Measurements from ENCODE around the gene DNAJC22.

DNAJC22 gene

GRCh38 chr12:49352351-49352750, 5.7 kb downstream of the DNAJC22 start:
- DNase-seq (peak; percentile 1), ATAC-seq (ENCODE audit: insufficient read depth, low read depth) (no peak)
- H3K79me2 ChIP-seq (ENCODE audit: insufficient read depth, low read length) = no peaks in the 10 kb centered on the region
- H3K4me3 ChIP-seq (ENCODE audit: low read depth in 1 of 2, low read length in 2 of 2) = no peak overlapping the region
- H3K4me1 ChIP-seq (ENCODE audit: insufficient read depth, low read length) = peaks cover 7% of the 10 kb centered on the region
- no peak overlapping the region for H3K27ac ChIP-seq (ENCODE audit: low read length)
- TF ChIP-seq CTCF (IDR thresholded peaks at IDR 0.05; ENCODE audit: borderline replicate concordance, extremely low read depth, low read length, poor library complexity, severe bottlenecking) = no peak
- TF ChIP-seq EZH2 (IDR thresholded peaks at IDR 0.05; ENCODE audit: borderline replicate concordance, low read depth, low read length, severe bottlenecking) = no peak
- H3K36me3 ChIP-seq (ENCODE audit: insufficient read depth, low read length) = no peaks in the 10 kb centered on the region
- H3K27me3 ChIP-seq (ENCODE audit: insufficient read depth, low read length, poor library complexity) = no peaks in the 10 kb centered on the region
- 0 out of 2 replicates have a peak, but pooled peaks cover under 1% of the 10 kb centered on the region for H4K20me1 ChIP-seq (ENCODE audit: insufficient read depth, low read length)
- no peak overlapping the region for H3K9ac ChIP-seq (ENCODE audit: low read depth, low read length)
- no peak overlapping the region for H2AFZ ChIP-seq (ENCODE audit: low read depth, low read length)
- no peaks in the 10 kb centered on the region for H3K9me3 ChIP-seq (ENCODE audit: insufficient read depth, low read length, severe bottlenecking)
- H3K4me2 ChIP-seq (ENCODE audit: insufficient read depth, low read length) = no peak overlapping the region

GRCh38 chr12:49355913-49356312, 9.2 kb downstream of the DNAJC22 start:
- H4K20me1 ChIP-seq (ENCODE audit: insufficient read depth, low read length) = no peaks in the 10 kb centered on the region
- no peak for TF ChIP-seq CTCF (IDR thresholded peaks at IDR 0.05; ENCODE audit: borderline replicate concordance, extremely low read depth, low read length, poor library complexity, severe bottlenecking)
- no peak for TF ChIP-seq EZH2 (IDR thresholded peaks at IDR 0.05; ENCODE audit: borderline replicate concordance, low read depth, low read length, severe bottlenecking)
- H3K9ac ChIP-seq (ENCODE audit: low read depth, low read length) = no peak overlapping the region
- H3K4me3 ChIP-seq (ENCODE audit: low read depth in 1 of 2, low read length in 2 of 2) = no peak overlapping the region
- H3K4me2 ChIP-seq (ENCODE audit: insufficient read depth, low read length) = no peak overlapping the region
- no peak for ATAC-seq (ENCODE audit: insufficient read depth, low read depth)
- H3K36me3 ChIP-seq (ENCODE audit: insufficient read depth, low read length) = no peaks in the 10 kb centered on the region
- H3K27ac ChIP-seq (ENCODE audit: low read length) = no peak overlapping the region
- peak; percentile 1 for DNase-seq
- H3K27me3 ChIP-seq (ENCODE audit: insufficient read depth, low read length, poor library complexity) = no peaks in the 10 kb centered on the region
- H3K79me2 ChIP-seq (ENCODE audit: insufficient read depth, low read length) = no peaks in the 10 kb centered on the region
- H2AFZ ChIP-seq (ENCODE audit: low read depth, low read length) = no peak overlapping the region
- no peaks in the 10 kb centered on the region for H3K9me3 ChIP-seq (ENCODE audit: insufficient read depth, low read length, severe bottlenecking)
- H3K4me1 ChIP-seq (ENCODE audit: insufficient read depth, low read length) = peaks cover 6% of the 10 kb centered on the region

- Histone ChIP-seq H3K36me3 (ENCODE audit: insufficient read depth, low read length) (no peaks in the 10 kb centered on the region), H3K4me3 (ENCODE audit: low read depth in 1 of 2, low read length in 2 of 2) (no peak overlapping the region), H3K4me2 (ENCODE audit: insufficient read depth, low read length) (no peak overlapping the region), H4K20me1 (ENCODE audit: insufficient read depth, low read length) (no peaks in the 10 kb centered on the region), H3K9me3 (ENCODE audit: insufficient read depth, low read length, severe bottlenecking) (no peaks in the 10 kb centered on the region), H3K79me2 (ENCODE audit: insufficient read depth, low read length) (no peaks in the 10 kb centered on the region), H3K27ac (ENCODE audit: low read length) (no peak overlapping the region), H2AFZ (ENCODE audit: low read depth, low read length) (no peak overlapping the region), H3K4me1 (ENCODE audit: insufficient read depth, low read length) (peaks cover 6% of the 10 kb centered on the region), H3K9ac (ENCODE audit: low read depth, low read length) (no peak overlapping the region), H3K27me3 (ENCODE audit: insufficient read depth, low read length, poor library complexity) (no peaks in the 10 kb centered on the region)
- DNase-seq (no peak), ATAC-seq (ENCODE audit: insufficient read depth, low read depth) (no peak)
- no peak for TF ChIP-seq EZH2 (IDR thresholded peaks at IDR 0.05; ENCODE audit: borderline replicate concordance, low read depth, low read length, severe bottlenecking)
- TF ChIP-seq CTCF (IDR thresholded peaks at IDR 0.05; ENCODE audit: borderline replicate concordance, extremely low read depth, low read length, poor library complexity, severe bottlenecking) = peak; percentile 53
These were observed 10.5 kb downstream of the DNAJC22 start for GRCh38 chr12:49357103-49357678.
